Measurements from ENCODE around the gene FABP2.

FABP2 gene

GRCh38 chr4:119304431-119304830, 17.5 kb downstream of the FABP2 start:
- no peak for TF ChIP-seq EZH2phosphoT487 (IDR thresholded peaks at IDR 0.05; ENCODE audit: low read depth)
- TF ChIP-seq, protein P1, sequence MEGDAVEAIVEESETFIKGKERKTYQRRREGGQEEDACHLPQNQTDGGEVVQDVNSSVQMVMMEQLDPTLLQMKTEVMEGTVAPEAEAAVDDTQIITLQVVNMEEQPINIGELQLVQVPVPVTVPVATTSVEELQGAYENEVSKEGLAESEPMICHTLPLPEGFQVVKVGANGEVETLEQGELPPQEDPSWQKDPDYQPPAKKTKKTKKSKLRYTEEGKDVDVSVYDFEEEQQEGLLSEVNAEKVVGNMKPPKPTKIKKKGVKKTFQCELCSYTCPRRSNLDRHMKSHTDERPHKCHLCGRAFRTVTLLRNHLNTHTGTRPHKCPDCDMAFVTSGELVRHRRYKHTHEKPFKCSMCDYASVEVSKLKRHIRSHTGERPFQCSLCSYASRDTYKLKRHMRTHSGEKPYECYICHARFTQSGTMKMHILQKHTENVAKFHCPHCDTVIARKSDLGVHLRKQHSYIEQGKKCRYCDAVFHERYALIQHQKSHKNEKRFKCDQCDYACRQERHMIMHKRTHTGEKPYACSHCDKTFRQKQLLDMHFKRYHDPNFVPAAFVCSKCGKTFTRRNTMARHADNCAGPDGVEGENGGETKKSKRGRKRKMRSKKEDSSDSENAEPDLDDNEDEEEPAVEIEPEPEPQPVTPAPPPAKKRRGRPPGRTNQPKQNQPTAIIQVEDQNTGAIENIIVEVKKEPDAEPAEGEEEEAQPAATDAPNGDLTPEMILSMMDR (IDR thresholded peaks at IDR 0.05; ENCODE audit: low read depth, low read length) = no peak

GRCh38 chr4:119303587-119304305, 18.2 kb downstream of the FABP2 start:
- H4K20me1 ChIP-seq (ENCODE audit: insufficient read depth, low read length) = no peaks in the 10 kb centered on the region; the same call in 1 of the 2 replicates
- H3K9ac ChIP-seq (ENCODE audit: low read length) = no peak overlapping the region
- TF ChIP-seq, protein P1 (IDR thresholded peaks at IDR 0.05; ENCODE audit: low read depth, low read length) = no peak
- TF ChIP-seq EZH2phosphoT487 (IDR thresholded peaks at IDR 0.05; ENCODE audit: low read depth) = no peak

More at GRCh38 chr4:119304431-119304830, 17.5 kb downstream of the FABP2 start:
- no peaks in the 10 kb centered on the region for H3K9me3 ChIP-seq (ENCODE audit: insufficient read depth, low read length)
- H3K27me3 ChIP-seq (ENCODE audit: low read depth, low read length) = peaks cover 5% of the 10 kb centered on the region; the same call in 1 of the 2 replicates
- H3K4me3 ChIP-seq (ENCODE audit: low read length) = no peak overlapping the region
- H4K20me1 ChIP-seq (ENCODE audit: insufficient read depth, low read length) = no peaks in the 10 kb centered on the region
- H3K4me1 ChIP-seq (ENCODE audit: low read length) = peaks cover 6% of the 10 kb centered on the region
- H3K4me2 ChIP-seq (ENCODE audit: low read length) = no peak overlapping the region
- H3K27ac ChIP-seq (ENCODE audit: low read length) = no peak overlapping the region
- H3K36me3 ChIP-seq (replicated peaks; ENCODE audit: low read depth, low read length) = peaks cover 1% of the 10 kb centered on the region
- H3K9ac ChIP-seq (ENCODE audit: low read length) = no peak overlapping the region
- H2AFZ ChIP-seq (ENCODE audit: low read depth, low read length) = no peak overlapping the region
- H3K79me2 ChIP-seq (ENCODE audit: low read length) = peaks cover 10% of the 10 kb centered on the region

GRCh38 chr4:119302073-119302832, 19.7 kb downstream of the FABP2 start:
- H3K4me3 ChIP-seq (ENCODE audit: low read length) = no peak overlapping the region
- no peak overlapping the region for H3K27ac ChIP-seq (ENCODE audit: low read length)
- no peak overlapping the region for H2AFZ ChIP-seq (ENCODE audit: low read depth, low read length)
- TF ChIP-seq EZH2phosphoT487 (IDR thresholded peaks at IDR 0.05; ENCODE audit: low read depth) = no peak
- TF ChIP-seq, protein P1 (IDR thresholded peaks at IDR 0.05; ENCODE audit: low read depth, low read length) = no peak
- H3K36me3 ChIP-seq (replicated peaks; ENCODE audit: low read depth, low read length) = peaks cover 20% of the 10 kb centered on the region
- H3K79me2 ChIP-seq (ENCODE audit: low read length) = peaks cover 26% of the 10 kb centered on the region
- no peaks in the 10 kb centered on the region for H3K9me3 ChIP-seq (ENCODE audit: insufficient read depth, low read length)
- no peak overlapping the region for H3K9ac ChIP-seq (ENCODE audit: low read length)
- no peaks in the 10 kb centered on the region; the same call in 1 of the 2 replicates for H4K20me1 ChIP-seq (ENCODE audit: insufficient read depth, low read length)
- H3K27me3 ChIP-seq (ENCODE audit: low read depth, low read length) = peaks cover 5% of the 10 kb centered on the region; the same call in 1 of the 2 replicates
- peaks cover 18% of the 10 kb centered on the region for H3K4me1 ChIP-seq (ENCODE audit: low read length)
- no peak overlapping the region for H3K4me2 ChIP-seq (ENCODE audit: low read length)

More at GRCh38 chr4:119303587-119304305, 18.2 kb downstream of the FABP2 start:
- Histone ChIP-seq H3K4me2 (ENCODE audit: low read length) (no peak overlapping the region), H3K4me1 (ENCODE audit: low read length) (peaks cover 13% of the 10 kb centered on the region), H2AFZ (ENCODE audit: low read depth, low read length) (no peak overlapping the region), H3K9me3 (ENCODE audit: insufficient read depth, low read length) (no peaks in the 10 kb centered on the region), H3K4me3 (ENCODE audit: low read length) (no peak overlapping the region), H3K36me3 (replicated peaks; ENCODE audit: low read depth, low read length) (peaks cover 8% of the 10 kb centered on the region), H3K27ac (ENCODE audit: low read length) (no peak overlapping the region), H3K79me2 (ENCODE audit: low read length) (peaks cover 16% of the 10 kb centered on the region), H3K27me3 (ENCODE audit: low read depth, low read length) (peaks cover 5% of the 10 kb centered on the region; the same call in 1 of the 2 replicates)

All from OCI-LY3 (cell line).